Measurements from ENCODE around the gene SYTL2. TPM values are rescaled to one million over a fixed set of nuclear protein-coding genes. Genes with fewer than 3 reads are reported as not detected.
"Not testable (repeated sequence)": the region's sequence is repeated elsewhere in the genome, so short reads cannot be mapped to it uniquely, and the experiment has no call there.

SYTL2 gene
- total RNA-seq, 1 experiment from 2014 or later: 0.77 TPM

DNA sequence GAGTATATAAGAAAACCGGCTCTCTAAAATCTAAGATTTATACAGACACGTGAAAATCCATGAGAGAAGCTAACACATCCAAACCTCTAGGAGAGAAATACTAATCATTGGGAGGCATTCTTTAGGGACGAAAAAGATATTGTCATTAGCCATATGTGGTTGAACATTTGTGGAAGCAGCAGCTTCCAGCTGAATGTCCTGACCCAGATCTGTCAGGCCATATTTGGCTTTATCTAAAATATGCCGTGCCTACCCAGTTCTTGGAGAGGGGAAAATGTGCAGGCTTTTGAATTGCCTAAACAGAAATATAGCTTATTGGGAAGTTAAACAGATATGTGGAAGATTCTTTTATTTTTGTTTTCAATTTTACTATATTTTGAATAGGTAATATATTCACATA, 131.4 kb downstream of the SYTL2 start:
- Histone ChIP-seq H3K4me1 (ENCODE audit: insufficient read depth, low read length, poor library complexity, severe bottlenecking) (no peaks in the 10 kb centered on the region), H3K27me3 (replicated peaks; ENCODE audit: insufficient read depth, low read depth, low read length, poor library complexity) (peaks cover 17% of the 10 kb centered on the region), H3K27ac (ENCODE audit: low read depth, low read length, poor library complexity, severe bottlenecking) (no peak overlapping the region), H3K4me3 (ENCODE audit: low read depth, low read length, poor library complexity, severe bottlenecking) (no peak overlapping the region), H3K36me3 (ENCODE audit: insufficient read depth, low read length, poor library complexity, severe bottlenecking) (no peaks in the 10 kb centered on the region), H3K9me3 (ENCODE audit: low read depth, low read length, poor library complexity, severe bottlenecking) (peaks cover 3% of the 10 kb centered on the region)
- TF ChIP-seq, protein P1, sequence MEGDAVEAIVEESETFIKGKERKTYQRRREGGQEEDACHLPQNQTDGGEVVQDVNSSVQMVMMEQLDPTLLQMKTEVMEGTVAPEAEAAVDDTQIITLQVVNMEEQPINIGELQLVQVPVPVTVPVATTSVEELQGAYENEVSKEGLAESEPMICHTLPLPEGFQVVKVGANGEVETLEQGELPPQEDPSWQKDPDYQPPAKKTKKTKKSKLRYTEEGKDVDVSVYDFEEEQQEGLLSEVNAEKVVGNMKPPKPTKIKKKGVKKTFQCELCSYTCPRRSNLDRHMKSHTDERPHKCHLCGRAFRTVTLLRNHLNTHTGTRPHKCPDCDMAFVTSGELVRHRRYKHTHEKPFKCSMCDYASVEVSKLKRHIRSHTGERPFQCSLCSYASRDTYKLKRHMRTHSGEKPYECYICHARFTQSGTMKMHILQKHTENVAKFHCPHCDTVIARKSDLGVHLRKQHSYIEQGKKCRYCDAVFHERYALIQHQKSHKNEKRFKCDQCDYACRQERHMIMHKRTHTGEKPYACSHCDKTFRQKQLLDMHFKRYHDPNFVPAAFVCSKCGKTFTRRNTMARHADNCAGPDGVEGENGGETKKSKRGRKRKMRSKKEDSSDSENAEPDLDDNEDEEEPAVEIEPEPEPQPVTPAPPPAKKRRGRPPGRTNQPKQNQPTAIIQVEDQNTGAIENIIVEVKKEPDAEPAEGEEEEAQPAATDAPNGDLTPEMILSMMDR (conservative IDR thresholded peaks at IDR 0.05; ENCODE audit: low read depth, low read length): no peak
- TF ChIP-seq EZH2 (IDR thresholded peaks at IDR 0.05; ENCODE audit: borderline replicate concordance, low read depth, low read length, poor library complexity, severe bottlenecking): no peak
- no TSS peak for BruUV-seq (replicated peaks)
- ChIA-PET CTCF (no interaction called here), POLR2A (ENCODE audit: low non-redundant PET) (no interaction called here)
- DNase-seq (ENCODE audit: low spot score): no peak
- intact Hi-C loops (cut with micrococcal nuclease; ENCODE audit: unreplicated experiment): no loop called here

- H3K27me3 ChIP-seq (replicated peaks; ENCODE audit: insufficient read depth, low read depth, low read length, poor library complexity): peaks cover 3% of the 10 kb centered on the region
- intact Hi-C loops (cut with micrococcal nuclease; ENCODE audit: unreplicated experiment): no loop called here
- no TSS peak for BruUV-seq (replicated peaks)
- H3K4me1 ChIP-seq (ENCODE audit: insufficient read depth, low read length, poor library complexity, severe bottlenecking): no peaks in the 10 kb centered on the region
- no peak overlapping the region for H3K4me3 ChIP-seq (ENCODE audit: low read depth, low read length, poor library complexity, severe bottlenecking)
- no peak for DNase-seq (ENCODE audit: low spot score)
- ChIA-PET CTCF (no interaction called here), POLR2A (ENCODE audit: low non-redundant PET) (no interaction called here)
- no peak overlapping the region for H3K27ac ChIP-seq (ENCODE audit: low read depth, low read length, poor library complexity, severe bottlenecking)
- no peaks in the 10 kb centered on the region for H3K36me3 ChIP-seq (ENCODE audit: insufficient read depth, low read length, poor library complexity, severe bottlenecking)
- no peak for TF ChIP-seq EZH2 (IDR thresholded peaks at IDR 0.05; ENCODE audit: borderline replicate concordance, low read depth, low read length, poor library complexity, severe bottlenecking)
- TF ChIP-seq, protein P1 (conservative IDR thresholded peaks at IDR 0.05; ENCODE audit: low read depth, low read length): no peak
- H3K9me3 ChIP-seq (ENCODE audit: low read depth, low read length, poor library complexity, severe bottlenecking): peaks cover 6% of the 10 kb centered on the region
Observed at GRCh38 chr11:85673393-85673792, 137.5 kb downstream of the SYTL2 start.

GRCh38 chr11:85672105-85672902, 138.6 kb downstream of the SYTL2 start:
- H3K27ac ChIP-seq (ENCODE audit: low read depth, low read length, poor library complexity, severe bottlenecking): no peak overlapping the region
- no peak for DNase-seq (ENCODE audit: low spot score)
- peaks cover 4% of the 10 kb centered on the region for H3K27me3 ChIP-seq (replicated peaks; ENCODE audit: insufficient read depth, low read depth, low read length, poor library complexity)
- no peaks in the 10 kb centered on the region for H3K36me3 ChIP-seq (ENCODE audit: insufficient read depth, low read length, poor library complexity, severe bottlenecking)
- ChIA-PET CTCF (no interaction called here), POLR2A (ENCODE audit: low non-redundant PET) (no interaction called here)
- H3K4me1 ChIP-seq (ENCODE audit: insufficient read depth, low read length, poor library complexity, severe bottlenecking): no peaks in the 10 kb centered on the region
- no peak for TF ChIP-seq EZH2 (IDR thresholded peaks at IDR 0.05; ENCODE audit: borderline replicate concordance, low read depth, low read length, poor library complexity, severe bottlenecking)
- TF ChIP-seq, protein P1 (conservative IDR thresholded peaks at IDR 0.05; ENCODE audit: low read depth, low read length): no peak
- H3K4me3 ChIP-seq (ENCODE audit: low read depth, low read length, poor library complexity, severe bottlenecking): no peak overlapping the region
- intact Hi-C loops (cut with micrococcal nuclease; ENCODE audit: unreplicated experiment): no loop called here
- BruUV-seq (replicated peaks): no TSS peak
- peaks cover 6% of the 10 kb centered on the region for H3K9me3 ChIP-seq (ENCODE audit: low read depth, low read length, poor library complexity, severe bottlenecking)

GRCh38 chr11:85670949-85671663, 139.8 kb downstream of the SYTL2 start:
- H3K9me3 ChIP-seq (ENCODE audit: low read depth, low read length, poor library complexity, severe bottlenecking); BruUV-seq (replicated peaks); H3K4me3 ChIP-seq (ENCODE audit: low read depth, low read length, poor library complexity, severe bottlenecking); CTCF ChIA-PET; H3K36me3 ChIP-seq (ENCODE audit: insufficient read depth, low read length, poor library complexity, severe bottlenecking); DNase-seq (ENCODE audit: low spot score); POLR2A ChIA-PET (ENCODE audit: low non-redundant PET); H3K27me3 ChIP-seq (replicated peaks; ENCODE audit: insufficient read depth, low read depth, low read length, poor library complexity); H3K4me1 ChIP-seq (ENCODE audit: insufficient read depth, low read length, poor library complexity, severe bottlenecking); H3K27ac ChIP-seq (ENCODE audit: low read depth, low read length, poor library complexity, severe bottlenecking); intact Hi-C loops (cut with micrococcal nuclease; ENCODE audit: unreplicated experiment): not testable (repeated sequence)
